NCI-H146 (cell line): ENCODE results near the gene ASH1L.
"Not testable (repeated sequence)": the region's sequence is repeated elsewhere in the genome, so short reads cannot be mapped to it uniquely, and the experiment has no call there.

Experiments
- DNase-seq: peaks from one replicate; lab custom pipeline; 2025; lab: John Stamatoyannopoulos, UW

ASH1L gene

DNA sequence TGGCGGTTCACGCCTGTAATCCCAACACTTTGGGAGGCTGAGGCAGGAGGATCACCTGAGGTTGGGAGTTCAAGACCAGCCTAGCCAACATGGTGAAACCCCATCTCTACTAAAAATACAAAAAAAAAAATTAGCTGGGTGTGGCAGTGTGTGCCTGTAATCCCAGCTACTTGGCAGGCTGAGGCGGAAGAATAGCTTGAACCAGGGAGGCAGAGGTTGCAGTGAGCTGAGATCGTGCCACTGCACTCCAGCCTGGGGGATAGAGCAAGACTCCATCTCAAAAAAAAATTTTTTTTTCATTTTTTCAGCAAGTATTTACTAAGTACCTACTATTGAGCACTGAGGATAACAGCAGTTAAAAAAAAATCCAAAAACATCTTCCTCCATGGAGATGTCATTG lies 69.0 kb downstream of the ASH1L start:
- DNase-seq = not testable (repeated sequence)

DNA sequence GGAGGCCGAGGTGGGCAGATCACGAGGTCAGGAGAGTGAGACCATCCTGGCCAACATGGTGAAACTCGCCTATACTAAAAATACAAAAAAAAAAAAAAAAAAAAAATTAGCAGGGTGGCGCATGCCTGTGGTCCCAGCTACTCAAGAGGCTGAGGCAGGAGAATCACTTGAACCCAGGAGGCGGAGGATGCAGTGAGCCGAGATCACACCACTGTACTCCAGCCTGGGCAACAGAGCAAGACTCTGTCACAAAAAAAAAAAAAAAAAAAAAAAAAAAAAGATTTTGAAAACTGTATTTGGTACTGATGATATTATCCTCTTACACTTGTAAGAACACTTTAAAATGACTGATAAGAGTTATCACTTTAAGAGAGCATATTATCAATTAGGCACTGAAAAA lies 74.2 kb downstream of the ASH1L start:
- not testable (repeated sequence) for DNase-seq

DNA sequence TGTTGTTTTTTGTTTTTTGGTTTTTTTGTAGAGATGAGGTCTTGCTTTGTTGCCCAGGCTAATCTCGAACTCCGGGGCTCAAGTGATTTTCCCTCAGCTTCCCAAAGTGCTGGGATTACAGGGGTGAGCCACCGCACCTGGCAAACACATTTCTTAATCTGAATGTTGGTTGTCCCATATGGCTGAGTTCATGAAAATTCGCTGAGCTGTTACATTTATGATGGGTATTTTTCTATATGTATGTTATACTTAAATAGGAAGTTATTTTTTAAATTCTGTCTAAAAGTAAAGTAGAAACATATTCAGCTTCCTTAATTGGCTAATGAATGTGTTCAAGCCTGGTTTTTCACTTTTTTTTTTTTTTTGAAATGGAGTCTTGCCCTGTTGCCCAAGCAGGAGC lies 75.1 kb downstream of the ASH1L start:
- DNase-seq = no peak

DNA sequence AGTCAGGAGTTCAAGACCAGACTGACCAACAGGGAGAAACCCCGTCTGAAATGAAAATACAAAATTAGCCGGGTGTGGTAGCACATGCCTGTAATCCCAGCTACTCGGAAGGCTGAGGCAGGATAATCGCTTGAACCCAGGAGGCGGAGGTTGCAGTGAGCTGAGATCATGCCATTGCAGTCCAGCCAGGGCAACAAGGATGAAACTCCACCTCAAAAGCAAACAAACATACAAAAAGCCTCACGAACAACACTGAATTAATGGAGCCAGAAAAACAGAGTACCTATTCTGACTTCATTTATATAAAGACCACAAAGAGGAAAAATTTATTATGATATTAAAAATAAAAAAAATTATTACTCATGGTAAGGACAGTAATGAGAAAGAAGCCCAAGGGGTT lies 75.7 kb downstream of the ASH1L start:
- not testable (repeated sequence) for DNase-seq

DNA sequence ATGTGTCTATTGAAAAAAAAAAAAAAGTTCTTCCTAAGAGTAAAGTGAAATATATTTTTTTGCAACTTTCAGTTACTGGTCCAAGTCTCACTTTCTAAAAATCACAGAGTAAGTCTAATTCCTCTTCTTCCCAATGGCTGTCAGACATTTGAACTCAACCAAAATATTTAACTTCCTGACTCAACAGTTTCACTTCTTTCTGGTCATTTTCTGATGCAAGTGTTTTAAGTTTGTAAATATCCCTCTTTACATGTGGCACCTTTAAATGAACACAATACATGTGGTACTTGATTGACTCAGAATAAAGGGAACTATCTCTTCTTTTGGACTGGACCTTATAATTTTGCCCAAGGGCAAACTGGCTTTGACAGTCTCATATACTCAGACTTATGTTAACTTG lies 76.7 kb downstream of the ASH1L start:
- no peak for DNase-seq

DNA sequence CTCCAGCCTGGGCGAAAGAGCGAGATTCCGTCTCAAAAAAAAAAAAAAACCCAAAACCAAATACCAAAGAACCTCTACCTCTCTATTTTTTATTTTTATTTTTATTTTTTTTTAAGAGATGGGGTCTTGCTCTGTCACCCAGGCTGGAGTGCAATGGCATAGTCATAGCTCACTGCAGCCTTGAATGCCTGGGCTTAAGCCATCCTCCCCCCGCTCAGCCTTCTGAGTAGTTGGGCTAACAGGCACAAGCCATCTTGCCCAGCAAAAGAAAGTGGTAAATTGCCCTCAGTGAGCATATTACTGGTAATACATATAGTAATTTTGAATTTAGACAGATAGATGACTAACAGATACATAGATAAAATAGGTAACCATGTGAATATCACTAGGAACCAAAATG lies 77.4 kb downstream of the ASH1L start:
- no peak for DNase-seq

DNA sequence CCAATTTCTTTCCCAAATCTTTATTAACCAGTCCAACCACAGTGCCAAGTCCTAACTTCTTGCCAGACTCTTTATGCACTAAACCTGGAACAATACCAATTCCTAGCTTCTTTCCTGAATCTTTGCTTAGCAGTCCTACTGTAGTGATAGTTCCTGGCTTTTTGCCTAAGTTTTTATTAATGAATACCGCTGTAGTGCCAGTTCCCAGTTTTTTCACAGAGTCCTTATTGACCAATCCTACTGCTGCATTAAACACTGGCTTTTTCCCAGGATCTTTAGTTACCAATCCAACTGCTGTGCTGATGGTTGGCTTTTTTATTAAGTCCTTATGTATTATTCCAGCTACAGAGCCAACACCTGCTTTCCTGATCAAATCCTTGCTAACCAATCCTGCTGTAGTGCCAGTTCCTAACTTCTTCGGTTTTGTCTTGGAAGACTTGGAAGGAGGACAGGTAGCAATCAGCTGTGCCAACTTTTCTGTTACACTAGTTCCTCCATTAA lies 80.8 kb downstream of the ASH1L start:
- DNase-seq = no peak

DNA sequence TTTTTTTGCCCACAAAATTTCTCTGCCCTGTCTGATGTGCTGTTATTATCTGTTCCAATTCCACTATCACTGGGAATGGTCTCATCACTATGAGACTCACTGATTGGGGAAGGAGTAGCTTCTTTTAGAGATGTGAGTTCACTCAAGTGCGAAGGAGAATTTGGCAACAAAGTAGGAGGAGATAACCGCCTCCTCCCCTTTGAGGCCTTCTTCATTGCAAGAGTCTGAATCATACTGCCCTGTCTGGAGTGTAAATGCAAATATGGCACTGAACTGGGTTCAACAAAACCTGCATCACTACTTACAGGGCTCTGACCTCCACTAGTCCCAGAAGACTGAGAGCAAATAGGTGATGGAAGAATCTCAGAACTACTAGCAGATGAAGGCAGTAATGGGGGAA lies 83.4 kb downstream of the ASH1L start:
- no peak for DNase-seq

DNA sequence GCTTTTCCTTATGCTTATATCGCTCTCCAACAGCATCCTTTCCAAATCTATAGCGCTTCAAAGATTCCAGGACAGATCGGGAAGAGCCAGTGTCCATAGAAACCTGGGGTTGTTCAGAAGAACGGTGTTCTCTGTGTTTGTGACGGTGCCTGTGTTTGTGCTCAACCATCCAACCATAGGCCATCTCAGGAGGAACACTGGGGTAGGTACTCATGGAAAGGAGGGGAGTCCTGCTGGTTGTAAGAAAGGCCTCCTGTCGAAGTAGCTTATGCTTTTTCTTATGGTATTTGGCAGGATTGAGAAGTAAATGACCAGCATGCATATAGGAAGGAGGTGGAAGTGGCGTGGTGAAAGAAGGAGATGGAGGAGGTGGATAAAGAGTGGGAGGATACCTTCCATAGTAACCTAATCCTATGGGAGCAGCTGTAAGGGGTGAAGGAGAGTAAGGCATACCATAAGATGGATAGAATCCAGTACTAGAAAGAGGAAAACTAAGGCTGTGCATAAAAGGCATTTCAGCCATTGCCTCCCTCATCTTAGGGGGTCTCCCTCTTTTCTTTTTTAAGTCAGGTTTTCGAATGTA lies 84.2 kb downstream of the ASH1L start:
- DNase-seq = no peak

DNA sequence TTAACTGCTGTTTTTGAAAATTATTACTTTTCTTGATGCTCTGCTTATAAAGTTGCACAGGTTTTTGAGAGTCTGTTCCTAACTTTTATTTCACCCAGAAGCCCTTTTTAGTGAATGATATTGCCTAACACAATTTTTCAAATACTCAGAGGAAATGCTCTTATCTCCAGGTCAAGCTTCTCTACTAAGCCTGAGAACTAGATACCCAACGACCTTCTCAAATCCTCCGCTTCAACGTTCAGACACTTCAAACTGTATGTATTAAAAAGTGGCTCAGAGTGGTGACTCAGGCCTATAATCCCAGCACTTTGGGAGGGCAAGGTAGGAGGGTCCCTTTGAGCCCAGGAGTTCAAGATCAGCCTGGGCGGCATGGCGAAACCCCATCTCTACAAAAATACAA lies 88.5 kb downstream of the ASH1L start:
- no peak for DNase-seq

DNA sequence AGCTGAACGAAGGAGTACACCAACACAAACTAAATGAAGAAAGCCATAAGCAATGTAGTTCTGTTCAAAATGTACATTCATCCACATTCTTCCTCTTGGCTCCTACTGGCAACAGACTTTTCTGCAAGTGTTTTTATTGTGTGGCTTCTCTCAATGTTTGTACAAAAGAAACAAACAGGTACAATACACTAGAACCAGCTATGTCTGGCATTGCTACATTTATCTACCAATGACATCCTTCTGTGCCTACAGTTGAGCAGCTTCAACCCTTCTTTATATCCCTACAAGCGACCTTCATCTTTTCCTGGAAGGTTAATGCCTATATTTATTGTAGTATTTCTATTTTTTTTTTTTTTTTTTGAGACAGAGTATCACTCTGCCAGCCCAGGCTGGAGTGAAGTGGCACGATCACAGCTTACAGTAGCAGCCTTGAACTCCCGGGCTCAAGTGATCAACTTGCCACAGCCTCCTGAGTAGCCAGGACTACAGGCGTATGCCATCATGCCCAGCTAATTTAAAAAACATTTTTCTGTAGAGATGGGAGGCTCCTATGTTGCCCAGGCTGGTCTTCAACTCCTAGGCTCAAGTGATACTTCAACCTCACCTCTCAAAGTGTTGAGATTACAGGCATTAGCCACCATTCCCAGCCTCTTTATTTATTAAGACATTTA lies 89.3 kb downstream of the ASH1L start:
- DNase-seq = no peak

DNA sequence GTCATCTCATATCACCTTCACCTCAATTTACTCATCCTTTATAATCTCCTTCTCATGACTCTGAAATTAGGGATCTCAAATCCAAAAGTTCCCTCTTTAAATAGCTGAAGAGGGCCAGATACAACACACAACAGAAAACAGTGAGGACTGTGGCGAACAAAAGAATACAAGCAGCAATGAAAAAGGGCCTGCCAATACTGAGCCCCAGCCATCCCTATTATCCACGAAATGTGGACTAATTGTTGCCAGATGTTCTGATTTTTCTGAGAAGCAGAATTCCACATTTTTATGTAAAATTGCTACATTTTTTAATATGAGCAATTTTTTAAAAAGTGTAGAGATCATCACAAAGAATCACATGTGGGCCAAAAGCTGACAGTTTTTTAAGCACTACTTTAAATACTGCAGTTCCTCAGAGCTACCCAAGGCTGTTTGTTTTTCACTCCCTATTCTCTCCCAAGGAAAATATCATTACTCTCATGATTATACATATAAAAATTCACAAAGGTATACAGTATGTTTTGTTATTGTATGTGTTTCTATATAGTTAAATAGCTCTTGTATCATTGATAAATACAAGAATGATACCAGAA lies 90.0 kb downstream of the ASH1L start:
- DNase-seq = no peak

DNA sequence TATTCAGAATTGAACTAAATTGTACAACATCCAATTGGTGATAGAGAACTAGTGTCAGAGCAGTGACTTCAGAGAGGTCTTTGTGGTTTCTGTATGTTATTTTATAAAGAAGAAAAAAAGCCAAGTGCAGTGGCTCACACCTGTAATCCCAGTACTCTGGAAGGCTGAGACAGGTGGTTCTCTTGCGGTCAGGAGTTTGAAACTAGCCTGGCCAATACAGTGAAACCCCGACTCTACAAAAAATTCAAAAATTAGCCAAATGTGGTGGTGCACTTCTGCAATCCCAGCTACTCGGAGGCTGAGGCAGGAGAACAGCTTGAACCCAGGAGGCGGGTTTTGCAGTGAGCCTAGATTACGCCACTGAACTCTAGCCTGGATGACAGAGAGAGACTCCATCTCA lies 90.7 kb downstream of the ASH1L start:
- no peak for DNase-seq

DNA sequence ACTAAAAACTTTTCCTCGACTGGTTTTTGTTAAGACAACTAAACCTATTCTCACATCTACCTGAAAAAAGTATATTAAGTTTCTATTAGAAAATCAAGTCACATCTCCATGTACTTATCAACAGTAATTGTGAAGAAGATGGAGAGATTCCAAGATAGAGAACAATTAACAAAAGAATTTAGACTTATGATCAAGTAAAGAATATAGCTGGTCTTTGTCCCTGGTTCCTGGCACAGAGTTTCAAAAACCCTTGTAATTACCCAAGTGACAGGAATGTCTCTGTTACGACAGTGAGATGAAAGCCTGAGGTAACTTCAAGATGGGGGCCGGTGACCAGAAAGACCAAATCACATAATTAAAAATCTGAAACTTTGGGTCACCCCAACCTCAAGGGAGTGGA lies 91.6 kb downstream of the ASH1L start:
- DNase-seq = no peak

DNA sequence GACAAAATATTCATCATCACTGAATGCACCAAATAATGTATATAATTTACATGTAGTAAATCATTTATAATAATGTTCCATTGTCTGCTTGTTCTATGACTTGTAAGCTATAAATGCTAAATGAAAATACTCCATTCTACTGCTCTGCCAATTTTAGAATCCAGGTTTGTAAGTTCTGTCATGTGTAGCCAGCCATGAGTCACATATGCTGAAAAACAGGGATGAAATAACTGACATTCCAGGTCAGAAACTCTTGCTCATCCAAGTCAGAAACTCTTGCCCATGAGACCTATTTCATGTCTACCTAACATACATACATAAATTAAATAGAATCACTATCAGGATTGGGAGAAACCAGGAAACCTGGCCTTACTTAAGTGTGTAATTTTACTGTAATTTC lies 95.6 kb downstream of the ASH1L start:
- DNase-seq = no peak

DNA sequence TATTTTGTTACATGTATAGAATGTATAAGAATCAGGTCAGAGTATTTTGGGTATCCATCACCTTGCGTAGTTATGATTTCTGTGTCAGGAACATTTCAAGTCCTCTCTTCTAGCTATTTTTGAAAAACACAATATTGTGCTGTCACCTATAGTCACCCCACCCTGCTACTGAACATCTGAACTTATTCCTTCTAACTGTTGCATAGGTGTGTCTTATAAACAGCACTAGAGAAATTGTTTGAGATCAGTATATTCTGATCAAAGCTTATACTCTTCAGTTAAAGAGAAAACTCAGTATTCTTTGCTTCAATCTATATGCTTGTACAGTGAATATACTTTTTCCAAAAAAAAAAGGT lies 96.0 kb downstream of the ASH1L start:
- DNase-seq = no peak

DNA sequence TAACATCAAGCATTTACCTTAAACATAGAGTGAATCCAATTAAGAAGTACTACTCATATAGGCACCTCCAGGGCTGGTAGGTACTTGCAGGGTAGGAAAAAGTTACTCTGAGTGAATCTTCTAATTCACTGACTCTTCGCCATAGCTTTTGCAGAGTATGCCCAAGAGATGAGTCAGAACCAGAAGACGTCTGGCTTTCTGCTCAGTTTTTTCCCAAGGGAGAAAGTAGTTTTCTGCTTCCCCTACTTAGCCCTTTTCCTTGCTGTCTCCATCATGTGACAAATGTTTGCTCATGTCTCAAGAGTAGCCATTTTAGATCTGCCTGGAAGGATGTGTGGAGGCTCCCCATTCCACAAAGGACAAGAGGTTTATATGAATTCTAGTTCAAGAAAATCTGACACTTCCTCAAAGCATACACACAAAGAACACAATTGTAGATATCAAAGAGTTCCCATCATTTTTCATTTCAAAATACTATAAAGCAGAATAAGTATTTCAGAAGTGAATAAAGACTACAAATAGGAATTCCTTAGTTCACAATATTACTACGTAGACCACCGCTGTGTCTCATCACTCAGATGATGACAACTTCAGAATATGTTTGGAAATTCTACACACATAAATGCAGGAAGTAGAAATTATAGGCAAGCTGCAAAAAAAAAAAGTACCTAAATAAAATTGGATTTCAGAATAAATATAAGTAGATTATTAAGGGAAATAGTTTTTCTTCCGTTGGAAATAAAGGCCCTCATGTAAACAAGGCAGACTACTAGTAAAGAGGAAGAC lies 98.5 kb downstream of the ASH1L start:
- DNase-seq = no peak

DNA sequence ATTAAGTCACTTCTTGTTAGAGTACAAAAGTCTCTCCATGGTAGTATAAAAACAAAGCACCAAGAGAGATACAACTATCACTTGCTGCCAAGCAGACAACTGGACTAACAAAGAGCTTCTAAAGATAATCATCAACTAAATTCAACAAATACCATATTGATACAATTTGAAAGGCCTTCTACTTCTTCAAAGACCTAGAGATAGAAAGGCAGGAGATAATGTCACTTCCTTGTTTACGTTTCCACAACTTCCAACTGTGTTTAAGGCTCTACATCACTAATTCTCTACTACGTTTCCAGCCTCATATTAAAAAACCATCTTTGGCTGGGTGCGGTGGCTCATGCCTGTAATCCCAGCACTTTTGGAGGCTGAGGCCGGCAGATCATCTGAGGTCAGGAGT lies 104.5 kb downstream of the ASH1L start:
- DNase-seq = no peak

DNA sequence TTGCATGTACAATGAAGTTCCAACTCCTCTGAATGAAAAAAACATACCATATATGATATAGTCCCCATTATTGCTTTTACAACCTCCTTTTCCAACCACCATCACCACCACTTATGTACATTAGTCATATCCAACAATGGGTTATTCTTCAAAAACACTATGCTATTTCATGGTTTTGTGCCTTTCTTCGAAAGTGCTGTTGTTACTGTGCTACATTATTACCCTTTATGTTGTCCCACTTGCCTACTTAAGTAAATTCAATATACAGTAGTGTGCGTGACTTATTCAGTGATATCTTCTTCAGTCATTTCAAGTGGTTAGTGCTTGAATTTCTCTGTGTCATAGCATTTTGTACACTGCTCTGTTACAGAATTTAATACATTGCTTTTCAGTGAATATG lies 105.3 kb downstream of the ASH1L start:
- no peak for DNase-seq

DNA sequence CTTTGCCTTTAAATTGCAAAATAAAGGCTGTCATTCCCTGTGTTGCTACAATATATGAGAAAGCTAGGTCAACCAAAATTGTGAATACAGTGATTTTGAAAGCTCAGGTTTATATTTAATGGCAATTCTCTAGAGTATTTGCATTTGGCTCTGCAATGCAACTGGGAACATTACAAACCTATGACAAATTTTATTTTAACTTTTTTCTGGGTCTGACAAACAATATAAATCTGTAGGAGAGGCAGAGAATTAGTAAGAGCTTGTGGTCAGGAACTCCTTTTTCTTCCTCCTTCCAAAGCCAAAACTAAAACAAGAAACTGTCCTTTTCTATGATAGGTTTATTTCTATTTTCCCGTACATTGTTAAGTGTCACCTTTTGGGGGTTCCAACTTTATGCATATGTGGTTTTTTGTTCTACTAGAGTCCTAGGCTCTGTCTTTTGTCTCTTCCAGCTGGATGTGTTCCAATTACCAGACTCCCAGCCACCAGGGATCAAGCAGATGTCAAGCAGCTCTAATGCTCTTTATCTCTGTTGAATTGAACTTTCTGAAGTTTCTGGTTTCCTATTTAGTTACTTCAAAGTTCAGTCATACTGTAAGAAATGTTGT lies 106.9 kb downstream of the ASH1L start:
- no peak for DNase-seq

DNA sequence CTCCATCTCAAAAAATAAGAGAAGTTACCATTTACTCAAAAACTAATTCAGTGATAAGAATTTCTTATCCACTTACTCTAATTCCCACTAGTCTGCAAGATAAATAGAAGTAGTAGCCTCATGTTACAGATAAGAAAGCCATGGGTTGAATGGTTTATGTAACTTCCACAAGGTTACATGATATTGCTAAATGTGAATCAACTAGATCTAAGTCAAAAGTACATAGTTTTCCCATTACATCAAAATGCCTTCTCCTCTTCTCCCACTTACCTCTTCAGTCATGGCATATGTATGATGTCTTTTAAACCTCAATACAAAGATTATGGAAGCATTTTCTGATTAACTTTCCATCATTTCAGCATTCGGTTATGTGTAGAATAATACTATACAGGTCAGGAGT lies 108.5 kb downstream of the ASH1L start:
- DNase-seq = no peak

DNA sequence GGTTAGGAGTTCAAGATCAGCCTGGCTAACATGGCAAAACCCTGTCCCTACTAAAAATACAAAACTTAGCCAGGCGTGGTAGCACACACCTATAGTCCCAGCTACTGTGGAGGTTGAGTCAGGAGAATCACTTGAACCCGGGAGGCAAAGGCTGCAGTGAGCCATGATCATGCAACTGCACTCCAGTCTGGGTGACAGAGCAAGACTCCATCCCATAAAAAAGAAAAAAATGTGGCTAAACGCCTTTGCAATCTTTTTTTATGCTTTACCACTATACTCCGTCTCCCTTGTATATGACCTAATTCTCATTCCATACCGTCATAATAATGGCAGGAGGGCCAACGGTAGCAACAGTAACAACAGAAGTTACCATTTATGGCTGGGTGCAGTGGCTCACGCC lies 109.5 kb downstream of the ASH1L start:
- DNase-seq = no peak

DNA sequence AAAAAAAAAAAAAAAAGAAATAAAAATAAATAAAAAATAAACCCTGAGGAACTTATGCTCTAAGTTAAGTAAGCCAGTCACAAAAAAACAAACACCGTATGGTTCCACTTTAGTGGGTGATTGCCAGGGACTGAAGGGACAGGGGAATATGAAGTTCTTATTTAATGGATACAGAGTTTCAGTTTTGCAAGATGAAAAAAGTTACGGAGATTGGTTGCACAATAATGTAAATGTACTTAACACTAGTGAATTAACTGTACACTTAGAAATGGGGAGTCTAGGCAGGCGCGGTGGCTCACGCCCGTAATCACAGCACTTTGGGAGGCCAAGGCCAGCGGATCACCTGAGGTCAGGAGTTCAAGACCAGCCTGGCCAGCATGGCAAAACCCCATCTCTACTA lies 111.4 kb downstream of the ASH1L start:
- no peak for DNase-seq
